HFFc6 (cell line): Measurements from ENCODE around the gene TRIM10. TPM values are rescaled to one million over a fixed set of nuclear protein-coding genes. Genes with fewer than 3 reads are reported as not detected.

Experiments used
- DNase-seq: peaks from one replicate; pipeline ENCODE4 v3.0.0-alpha.2; 2018
- H3K27ac Mint-ChIP-seq: 2 replicates; pipeline ENCODE4 v1.8.0; 2020; ENCODE audit warnings: mild to moderate bottlenecking, mixed read lengths
- H3K27me3 Mint-ChIP-seq: 2 replicates; pipeline ENCODE4 v1.8.0; 2021; ENCODE audit warnings: mild to moderate bottlenecking, moderate library complexity, mixed read lengths; ENCODE audit not compliant: insufficient read depth
- H3K36me3 Mint-ChIP-seq: 2 replicates; pipeline ENCODE4 v1.8.0; 2021; ENCODE audit warnings: low read depth, mixed read lengths
- H3K4me1 Mint-ChIP-seq: 2 replicates; pipeline ENCODE4 v1.8.0; 2020; ENCODE audit warnings: low read depth, mixed read lengths
- H3K4me3 Mint-ChIP-seq: 2 replicates; pipeline ENCODE4 v1.8.0; 2020; ENCODE audit warnings: mild to moderate bottlenecking, moderate library complexity, mixed read lengths
- H3K9me3 Mint-ChIP-seq: 2 replicates; pipeline ENCODE4 v1.8.0; 2020; ENCODE audit warnings: mild to moderate bottlenecking, mixed read lengths
- total RNA-seq, 6 experiments: library from RNA; stranded (reverse); fragmentation: NEBNext Ultra II Directional; extraction: Animal tissue kit (Norgen Biotek cat#: 25700); gene quantifications; 2 replicates in 1 of 6; 3 replicates in 5 of 6; pipeline ENCODE4 v1.2.3, GENCODE V29; 2021
- TF ChIP-seq, protein P1 (sequence below): fragments of 200-600 bp; sonication (generic); IDR thresholded peaks from 2 replicates; pipeline ENCODE4 v1.5.0; 2021; ENCODE audit warnings: antibody characterized with exemption, mild to moderate bottlenecking

Gene TRIM10
- total RNA-seq, 6 experiments from 2014 or later: not detected

DNA sequence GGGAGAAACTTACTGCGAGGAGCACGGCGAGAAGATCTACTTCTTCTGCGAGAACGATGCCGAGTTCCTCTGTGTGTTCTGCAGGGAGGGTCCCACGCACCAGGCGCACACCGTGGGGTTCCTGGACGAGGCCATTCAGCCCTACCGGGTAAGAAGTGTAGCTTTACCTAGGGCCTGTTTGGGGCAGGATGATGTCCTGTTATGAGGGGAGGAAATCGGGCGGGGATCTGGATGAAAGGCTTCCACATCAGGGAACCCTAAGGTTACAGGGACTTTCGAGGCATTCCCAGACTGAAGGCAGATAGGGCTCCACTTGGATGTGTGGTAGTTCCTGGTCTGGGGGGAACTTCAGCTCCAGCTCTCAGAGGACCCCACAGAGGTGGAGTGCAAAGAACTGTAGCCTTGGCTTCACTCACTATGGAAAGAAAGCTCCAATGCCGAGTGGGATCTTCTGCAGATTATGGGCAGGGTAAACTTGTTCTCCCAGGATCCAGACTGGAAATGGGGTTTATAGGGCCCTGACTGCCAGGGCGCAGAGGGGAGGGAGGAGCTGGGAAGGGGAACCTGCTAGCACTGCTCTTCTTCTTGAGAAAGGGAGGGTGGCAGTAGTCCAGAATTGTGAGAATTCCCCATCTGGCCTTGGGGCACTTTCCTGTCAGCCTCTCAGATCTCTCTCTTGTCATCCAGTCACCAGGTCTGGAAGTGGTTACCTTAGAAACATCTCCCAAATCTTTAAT, 3.1 kb upstream of the TRIM10 start:
- Mint-ChIP-seq H3K4me1 (no peaks in the 10 kb centered on the region), H3K27me3 (peaks cover 21% of the 10 kb centered on the region)

DNA sequence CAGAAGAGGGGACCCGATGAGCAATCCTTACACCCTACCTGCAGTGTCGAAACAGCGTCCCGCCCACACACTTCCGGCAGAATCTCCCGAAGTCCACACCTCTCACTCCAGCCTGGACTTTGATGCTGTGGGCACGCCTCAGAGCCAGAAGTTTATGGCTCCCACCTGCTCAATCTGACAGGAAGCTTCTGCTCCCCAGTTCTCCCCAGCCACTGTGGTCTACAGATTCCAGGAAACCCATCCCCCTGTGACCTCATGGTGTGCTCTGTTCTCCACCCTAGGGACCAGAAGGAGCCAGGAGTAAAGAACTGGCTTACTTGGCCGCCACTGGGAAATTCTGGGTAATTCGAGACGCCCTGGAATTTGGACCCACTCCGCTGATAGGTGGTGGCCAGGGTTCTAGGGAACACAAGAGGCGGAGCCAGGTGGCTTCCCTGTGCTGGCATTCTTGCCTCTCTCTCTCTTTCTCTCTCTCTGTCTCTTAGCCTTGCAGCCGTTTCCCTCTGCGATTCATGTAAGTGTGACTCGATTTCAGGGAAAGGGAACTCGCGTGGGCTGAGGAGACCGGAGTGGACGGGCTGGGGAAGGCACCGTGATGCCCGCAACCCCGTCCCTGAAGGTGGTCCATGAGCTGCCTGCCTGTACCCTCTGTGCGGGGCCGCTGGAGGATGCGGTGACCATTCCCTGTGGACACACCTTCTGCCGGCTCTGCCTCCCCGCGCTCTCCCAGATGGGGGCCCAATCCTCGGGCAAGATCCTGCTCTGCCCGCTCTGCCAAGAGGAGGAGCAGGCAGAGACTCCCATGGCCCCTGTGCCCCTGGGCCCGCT, 2.3 kb upstream of the TRIM10 start, which contains the start of gene TRIM15:
Gene TRIM15, plus strand, starts transcription at position 457 of the 828 bp plus-strand sequence. Its CDS starts 139 bp downstream, at position 596.
- no peak within 1 kb of the TSS for H3K27ac Mint-ChIP-seq
- no peaks in the 10 kb centered on the region for H3K36me3 Mint-ChIP-seq
- H3K9me3 Mint-ChIP-seq: no peaks in the 10 kb centered on the region
- H3K4me1 Mint-ChIP-seq: peaks cover 3% of the 10 kb centered on the region; the same call in 1 of the 2 replicates
- H3K4me3 Mint-ChIP-seq: no peak within 1 kb of the TSS
- peaks cover 22% of the 10 kb centered on the region for H3K27me3 Mint-ChIP-seq
- no peak for DNase-seq
- TF ChIP-seq, protein P1, sequence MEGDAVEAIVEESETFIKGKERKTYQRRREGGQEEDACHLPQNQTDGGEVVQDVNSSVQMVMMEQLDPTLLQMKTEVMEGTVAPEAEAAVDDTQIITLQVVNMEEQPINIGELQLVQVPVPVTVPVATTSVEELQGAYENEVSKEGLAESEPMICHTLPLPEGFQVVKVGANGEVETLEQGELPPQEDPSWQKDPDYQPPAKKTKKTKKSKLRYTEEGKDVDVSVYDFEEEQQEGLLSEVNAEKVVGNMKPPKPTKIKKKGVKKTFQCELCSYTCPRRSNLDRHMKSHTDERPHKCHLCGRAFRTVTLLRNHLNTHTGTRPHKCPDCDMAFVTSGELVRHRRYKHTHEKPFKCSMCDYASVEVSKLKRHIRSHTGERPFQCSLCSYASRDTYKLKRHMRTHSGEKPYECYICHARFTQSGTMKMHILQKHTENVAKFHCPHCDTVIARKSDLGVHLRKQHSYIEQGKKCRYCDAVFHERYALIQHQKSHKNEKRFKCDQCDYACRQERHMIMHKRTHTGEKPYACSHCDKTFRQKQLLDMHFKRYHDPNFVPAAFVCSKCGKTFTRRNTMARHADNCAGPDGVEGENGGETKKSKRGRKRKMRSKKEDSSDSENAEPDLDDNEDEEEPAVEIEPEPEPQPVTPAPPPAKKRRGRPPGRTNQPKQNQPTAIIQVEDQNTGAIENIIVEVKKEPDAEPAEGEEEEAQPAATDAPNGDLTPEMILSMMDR: no peak

More for the DNA sequence above, 3.1 kb upstream of the TRIM10 start:
- TF ChIP-seq, protein P1: no peak
- Mint-ChIP-seq H3K27ac (no peak overlapping the region), H3K36me3 (no peaks in the 10 kb centered on the region), H3K9me3 (no peaks in the 10 kb centered on the region), H3K4me3 (no peak overlapping the region)
- no peak for DNase-seq

DNA sequence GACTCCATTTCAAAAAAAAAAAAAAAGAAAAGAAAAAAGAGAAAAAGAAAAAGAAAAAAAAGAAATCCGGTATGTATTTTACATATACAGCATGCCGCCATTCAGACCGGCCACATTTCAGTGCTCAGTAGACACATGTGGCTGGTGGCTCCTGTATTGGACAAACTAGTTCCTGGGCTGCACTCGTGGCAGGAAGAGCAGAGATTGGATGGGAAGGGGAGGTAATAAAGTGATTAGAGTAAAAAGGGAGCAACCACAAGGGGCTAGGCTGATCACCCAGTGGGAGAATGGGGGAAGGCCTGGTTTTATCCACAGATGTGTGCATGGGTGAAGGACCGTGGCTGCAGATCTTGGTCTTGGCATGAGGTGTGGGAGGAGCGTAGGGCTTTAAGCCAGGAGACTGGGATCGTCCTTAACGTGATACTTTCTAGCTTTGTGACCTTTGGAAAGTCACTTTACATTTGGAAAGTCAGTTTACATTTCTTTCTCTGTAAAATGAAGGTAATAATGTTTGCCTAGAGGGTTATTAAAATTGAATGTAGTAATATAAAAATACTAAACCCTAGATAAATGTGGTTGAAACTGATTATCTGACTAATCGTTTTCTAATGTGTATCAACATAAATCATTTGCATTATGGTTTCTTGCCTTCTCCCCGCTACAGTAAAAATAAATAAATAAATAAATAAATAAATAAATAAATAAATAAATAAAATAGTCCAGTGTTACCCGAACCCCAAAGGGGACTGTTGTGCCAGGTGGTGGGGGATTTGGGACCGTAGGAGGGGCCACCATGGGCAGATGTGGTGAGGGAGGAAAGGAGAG, 1.5 kb upstream of the TRIM10 start:
- Mint-ChIP-seq H3K9me3 (no peaks in the 10 kb centered on the region), H3K4me1 (peaks cover 10% of the 10 kb centered on the region), H3K27ac (no peak overlapping the region), H3K36me3 (no peaks in the 10 kb centered on the region), H3K4me3 (no peak overlapping the region), H3K27me3 (peaks cover 16% of the 10 kb centered on the region)
- TF ChIP-seq, protein P1: no peak
- DNase-seq: no peak

DNA sequence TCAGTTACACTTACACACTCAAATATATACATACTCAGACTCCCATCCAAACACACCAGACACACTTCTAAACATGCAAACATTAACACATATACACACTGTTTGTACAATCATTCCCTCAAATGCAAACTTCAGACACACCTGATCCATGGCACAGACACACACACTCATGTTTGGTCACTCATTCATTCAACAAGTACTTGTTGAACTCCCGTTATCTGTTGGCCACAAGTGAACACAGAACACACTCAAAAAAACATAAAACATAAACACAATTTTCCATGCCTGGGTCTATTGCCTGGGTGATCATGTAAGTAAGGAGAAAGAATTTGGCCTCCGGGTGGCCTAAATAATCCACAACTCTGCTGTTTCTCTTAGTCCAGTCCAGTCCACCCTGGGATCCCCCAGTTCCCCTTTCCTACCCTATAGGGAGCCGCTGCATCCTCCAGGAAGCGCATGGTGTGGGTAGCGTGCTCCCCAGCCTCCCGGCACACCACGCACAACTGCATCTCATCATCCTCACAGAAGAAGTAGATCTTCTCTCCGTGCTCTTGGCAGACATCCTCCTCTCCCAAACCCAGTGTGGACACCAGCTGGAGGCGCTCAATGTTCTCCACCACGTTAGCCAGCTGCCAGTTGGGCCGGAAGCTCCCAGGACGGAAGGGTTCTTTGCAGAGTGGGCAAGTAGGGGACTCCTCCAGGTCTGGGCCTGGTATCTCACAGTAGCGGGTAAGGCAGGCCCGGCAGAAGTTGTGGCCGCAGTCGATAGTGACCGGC, 815 bp downstream of the TRIM10 start:
- Mint-ChIP-seq H3K27ac (no peak overlapping the region), H3K4me3 (no peak overlapping the region), H3K9me3 (no peaks in the 10 kb centered on the region), H3K4me1 (peaks cover 23% of the 10 kb centered on the region), H3K27me3 (peaks cover 10% of the 10 kb centered on the region), H3K36me3 (no peaks in the 10 kb centered on the region)
- DNase-seq: no peak
- TF ChIP-seq, protein P1: no peak
